ENCODE results near the gene KLHL22.

- TF ChIP-seq STAT5B (CRISPR knock-in tag; IDR thresholded peaks at IDR 0.05), result no peak
- no peak for TF ChIP-seq ETV6 (CRISPR knock-in tag; conservative IDR thresholded peaks at IDR 0.05)
- no peak for TF ChIP-seq ARNT (IDR thresholded peaks at IDR 0.05)
These were observed 95.6 kb downstream of the KLHL22 start for GRCh38 chr22:20399866-20400605.

Measured in HepG2 (cell line).